ENCODE measurements around the gene SLC66A2.
"Not testable (repeated sequence)": the region's sequence is repeated elsewhere in the genome, so short reads cannot be mapped to it uniquely, and the experiment has no call there.

SLC66A2 gene

GRCh38 chr18:79900610-79901570 is 50.6 kb downstream of the SLC66A2 start:
- no peak for DNase-seq

GRCh38 chr18:79899609-79900445 is 51.6 kb downstream of the SLC66A2 start:
- DNase-seq = no peak

DNA sequence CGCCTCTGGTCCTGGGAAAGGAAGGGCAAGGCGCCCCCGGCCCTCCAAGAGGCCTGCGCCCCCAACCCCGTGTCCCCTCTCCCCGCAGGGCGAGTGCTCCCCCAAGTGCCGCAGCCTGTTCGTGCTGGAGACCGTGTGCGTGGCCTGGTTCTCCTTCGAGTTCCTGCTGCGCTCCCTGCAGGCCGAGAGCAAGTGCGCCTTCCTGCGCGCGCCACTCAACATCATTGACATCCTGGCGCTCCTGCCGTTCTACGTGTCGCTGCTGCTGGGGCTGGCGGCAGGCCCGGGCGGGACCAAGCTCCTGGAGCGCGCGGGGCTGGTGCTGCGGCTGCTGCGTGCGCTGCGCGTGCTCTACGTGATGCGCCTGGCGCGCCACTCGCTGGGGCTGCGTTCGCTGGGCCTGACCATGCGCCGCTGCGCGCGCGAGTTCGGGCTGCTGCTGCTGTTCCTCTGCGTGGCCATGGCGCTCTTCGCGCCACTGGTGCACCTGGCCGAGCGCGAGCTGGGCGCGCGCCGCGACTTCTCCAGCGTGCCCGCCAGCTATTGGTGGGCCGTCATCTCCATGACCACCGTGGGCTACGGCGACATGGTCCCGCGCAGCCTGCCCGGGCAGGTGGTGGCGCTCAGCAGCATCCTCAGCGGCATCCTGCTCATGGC is 52.4 kb downstream of the SLC66A2 start:
- DNase-seq = no peak

- no peak for DNase-seq
Observed at GRCh38 chr18:79897940-79898625, 53.4 kb downstream of the SLC66A2 start.

- DNase-seq = no peak
Observed at GRCh38 chr18:79896738-79897137, 54.7 kb downstream of the SLC66A2 start.

DNA sequence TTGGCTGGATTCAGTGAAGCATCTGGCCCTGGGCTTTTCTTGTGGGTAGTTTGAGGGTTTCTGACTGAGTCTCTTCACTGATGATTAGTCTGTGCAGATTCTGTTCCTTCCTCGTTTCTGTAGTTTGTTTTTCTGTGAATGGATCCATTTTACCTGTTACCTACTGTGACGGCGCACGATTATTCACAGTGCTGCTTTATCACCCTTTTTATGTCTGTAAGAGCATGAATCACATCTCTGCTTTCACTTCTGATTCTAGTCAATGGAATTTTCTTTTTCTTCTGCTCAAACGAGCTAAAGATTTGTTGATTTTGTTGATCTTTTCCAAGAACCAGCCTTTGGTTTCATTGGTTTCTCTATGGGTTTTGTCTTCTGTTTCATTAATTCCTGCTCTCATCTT is 60.8 kb downstream of the SLC66A2 start:
- DNase-seq = no peak

GRCh38 chr18:79889569-79889968 is 61.9 kb downstream of the SLC66A2 start:
- DNase-seq = no peak

- no peak for DNase-seq
Observed at GRCh38 chr18:79888016-79888415, 63.4 kb downstream of the SLC66A2 start.

GRCh38 chr18:79887181-79888000 is 64.1 kb downstream of the SLC66A2 start:
- no peak for DNase-seq

DNA sequence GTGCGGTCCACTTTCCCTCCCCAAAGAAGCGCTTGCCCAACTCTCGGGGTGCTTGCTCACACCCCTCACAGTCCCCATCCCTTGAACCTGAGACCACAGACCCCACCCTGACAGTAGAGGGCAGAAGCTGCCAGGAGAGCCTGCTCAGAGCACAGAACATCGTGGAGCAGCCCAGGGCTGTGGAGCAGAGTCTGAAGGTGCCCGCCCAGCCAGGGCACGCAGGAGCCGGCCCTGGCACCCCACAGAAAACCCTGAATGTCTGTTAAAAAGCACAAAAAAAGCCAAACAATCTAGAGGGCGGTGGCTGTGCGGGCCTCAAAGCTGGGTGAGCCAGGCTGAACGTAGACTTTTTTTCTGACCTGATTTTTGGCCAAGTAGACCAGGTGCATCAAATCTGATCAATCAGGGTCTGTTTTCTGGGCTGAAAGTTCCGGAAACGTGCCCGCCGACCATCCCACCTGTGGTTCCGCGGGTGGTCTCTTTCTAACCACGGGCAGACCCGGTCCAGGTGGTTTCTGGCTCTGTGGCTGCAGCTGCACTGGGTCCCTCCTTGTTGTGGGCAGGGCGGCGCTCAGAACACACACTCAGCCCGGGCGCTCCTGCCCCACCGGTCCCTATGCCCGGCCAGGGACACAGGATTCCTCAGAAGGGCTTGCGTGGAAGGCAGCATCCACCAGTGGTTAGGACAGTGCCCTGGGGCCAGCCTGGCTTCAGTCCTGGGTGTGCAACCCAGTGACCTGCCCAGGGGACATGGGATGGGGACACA is 66.3 kb downstream of the SLC66A2 start:
- no peak for DNase-seq

- no peak for DNase-seq
Observed at GRCh38 chr18:79884294-79884962, 67.0 kb downstream of the SLC66A2 start.

DNA sequence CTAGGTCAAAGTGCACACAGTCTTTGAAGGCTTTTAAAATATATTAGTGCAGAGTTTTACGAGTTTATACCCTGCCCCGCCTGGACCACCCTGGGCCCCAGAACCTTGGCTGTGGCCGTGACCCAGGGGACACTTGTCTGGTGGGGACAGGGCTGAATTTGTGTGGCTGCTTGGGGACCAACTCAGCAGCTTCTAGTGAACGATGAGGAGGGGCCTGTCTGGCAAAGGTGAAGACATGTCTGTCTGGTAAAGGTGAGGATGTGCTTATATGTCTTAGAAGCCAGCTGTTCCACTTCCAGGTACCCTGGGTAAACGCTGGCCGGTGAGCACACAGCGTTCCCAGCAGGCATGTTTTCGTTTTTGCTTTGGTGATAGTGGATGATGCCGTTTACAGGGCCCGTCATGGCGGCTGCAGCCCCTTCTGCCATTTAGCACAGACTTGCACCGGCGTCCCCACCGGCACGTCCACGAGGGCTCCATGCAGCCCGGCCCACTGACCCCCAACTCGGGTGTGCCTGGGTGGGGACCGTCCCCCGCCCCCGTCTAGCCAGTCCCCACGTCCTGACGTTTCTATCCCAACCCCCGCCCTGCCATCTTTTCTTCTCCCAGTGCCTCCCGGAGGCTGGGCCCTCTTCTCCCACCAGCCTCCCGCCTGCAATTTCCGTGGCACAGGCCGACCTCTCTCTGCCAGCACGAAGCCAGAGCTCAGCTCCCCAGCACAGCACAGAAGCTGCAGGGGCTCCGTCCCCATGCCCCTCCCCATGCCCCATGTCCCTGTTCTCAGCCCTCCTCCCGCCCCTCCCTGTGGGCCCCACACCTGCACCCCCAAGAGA is 67.8 kb downstream of the SLC66A2 start:
- DNase-seq = no peak

DNA sequence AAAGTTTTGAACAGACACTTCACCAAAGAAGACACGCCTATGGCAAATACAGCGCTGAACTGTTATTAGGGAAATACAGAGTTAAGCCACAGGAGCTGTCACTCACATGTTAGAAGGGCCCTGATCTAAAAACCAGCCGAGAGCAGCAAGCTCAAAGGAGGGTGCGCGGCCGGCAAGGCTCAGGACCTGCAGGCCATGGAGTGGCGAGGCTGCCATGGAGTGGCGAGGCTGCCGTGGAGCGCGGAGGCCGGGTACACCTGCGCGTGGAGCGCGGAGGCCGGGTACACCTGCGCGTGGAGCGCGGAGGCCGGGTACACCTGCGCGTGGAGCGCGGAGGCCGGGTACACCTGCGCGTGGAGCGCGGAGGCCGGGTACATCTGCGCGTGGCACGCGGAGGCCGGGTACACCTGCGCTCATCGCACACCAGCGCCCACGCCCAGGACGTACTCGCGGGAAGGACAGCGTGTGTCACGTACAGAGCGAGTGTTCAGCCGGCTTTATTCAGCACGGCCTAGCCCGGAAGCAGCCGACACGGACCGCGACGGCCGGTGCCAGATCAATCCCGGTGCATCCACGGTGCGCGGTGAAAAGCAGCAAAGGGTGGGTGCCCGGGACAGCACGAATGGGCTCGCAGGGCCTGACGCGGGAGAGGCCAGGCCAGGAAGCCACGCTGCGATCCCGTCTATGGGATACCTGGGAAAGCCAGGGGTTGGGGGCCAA is 68.8 kb downstream of the SLC66A2 start:
- no peak for DNase-seq

- DNase-seq = no peak
Observed at GRCh38 chr18:79881695-79882094, 69.8 kb downstream of the SLC66A2 start.

DNA sequence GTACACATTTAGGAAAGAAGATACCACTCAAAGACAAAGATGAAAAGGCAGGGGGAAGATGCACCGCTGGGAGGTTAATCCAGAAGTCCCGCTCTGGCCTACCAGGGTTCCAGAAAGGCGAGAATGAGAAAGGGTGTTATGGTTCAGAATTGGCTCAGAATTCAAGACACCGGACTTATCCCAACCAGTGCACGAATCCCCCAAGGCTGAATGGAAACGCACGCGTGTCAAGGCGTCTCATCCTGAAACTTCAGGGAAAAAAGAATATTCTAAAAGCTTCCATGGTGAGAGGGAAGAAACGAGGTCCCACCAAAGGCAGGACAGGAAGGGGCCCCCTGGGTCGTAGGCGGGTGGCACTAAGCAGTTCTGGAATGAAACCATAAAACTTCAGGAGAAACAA is 71.9 kb downstream of the SLC66A2 start:
- no peak for DNase-seq

GRCh38 chr18:79878741-79879378 is 72.6 kb downstream of the SLC66A2 start:
- DNase-seq = no peak

GRCh38 chr18:79878246-79878645 is 73.2 kb downstream of the SLC66A2 start:
- not testable (repeated sequence) for DNase-seq

Data from NCI-H1048 (cell line).